ENCODE data around the gene PPP3R2.

- TF ChIP-seq POLR2A (IDR thresholded peaks at IDR 0.05) (no peak), CTCF (IDR thresholded peaks at IDR 0.05) (no peak)
Observed at GRCh38 chr9:101591787-101592446, 2.9 kb downstream of the PPP3R2 start.
